Measurements from ENCODE around the gene BRF1. TPM values are rescaled to one million over a fixed set of nuclear protein-coding genes. Genes with fewer than 3 reads are reported as not detected.
A peak's percentile ranks its signal among the peaks of the same experiment; 100 is the strongest.

Gene BRF1
- total RNA-seq, 2 experiments from 2014 or later: 20.0 to 28.1 TPM

- intact Hi-C loops (cut with DNase I, micrococcal nuclease): no loop called here
- Mint-ChIP-seq H3K9me3 (ENCODE audit: low read depth) (no peaks in the 10 kb centered on the region), H3K4me3 (no peak overlapping the region), H3K27ac (no peak overlapping the region), H3K36me3 (ENCODE audit: low read depth) (no peaks in the 10 kb centered on the region), H3K4me1 (peaks cover 29% of the 10 kb centered on the region), H3K27me3 (peaks cover 32% of the 10 kb centered on the region)
- ChIA-PET CTCF (no interaction called here), POLR2A (no interaction called here)
- no peak for DNase-seq
- ATAC-seq: no peak
Measured at GRCh38 chr14:105196265-105196960, 104.4 kb downstream of the BRF1 start.

- Mint-ChIP-seq H3K4me3 (no peak overlapping the region), H3K9me3 (ENCODE audit: low read depth) (no peaks in the 10 kb centered on the region), H3K27ac (no peak overlapping the region), H3K36me3 (ENCODE audit: low read depth) (no peaks in the 10 kb centered on the region), H3K27me3 (peaks cover 30% of the 10 kb centered on the region), H3K4me1 (peaks cover 29% of the 10 kb centered on the region)
- DNase-seq: peak; percentile 45
- no peak for ATAC-seq
- intact Hi-C loops (cut with DNase I, micrococcal nuclease): no loop called here
- POLR2A ChIA-PET: no interaction called here
- CTCF ChIA-PET: interaction anchor here (0.6 to 1.8 kb wide), 4 partner anchors 13 to 1149 kb away, joined by 3 to 5 read pairs (median 4); no protein-coding TSS in a partner anchor
Measured at GRCh38 chr14:105195522-105196264, 105.1 kb downstream of the BRF1 start.

- ChIA-PET POLR2A (no interaction called here), CTCF (interaction anchor here (0.6 to 1.8 kb wide), 5 partner anchors 12 to 1148 kb away, joined by 3 to 5 read pairs (median 4); no protein-coding TSS in a partner anchor)
- Mint-ChIP-seq H3K27ac (no peak overlapping the region), H3K27me3 (peaks cover 29% of the 10 kb centered on the region), H3K4me3 (no peak overlapping the region), H3K36me3 (ENCODE audit: low read depth) (no peaks in the 10 kb centered on the region), H3K4me1 (peaks cover 29% of the 10 kb centered on the region), H3K9me3 (ENCODE audit: low read depth) (no peaks in the 10 kb centered on the region)
- intact Hi-C loops (cut with DNase I, micrococcal nuclease): no loop called here
- DNase-seq (no peak), ATAC-seq (no peak)
Measured at GRCh38 chr14:105195051-105195450, 105.8 kb downstream of the BRF1 start.

GRCh38 chr14:105193916-105194782 lies 106.7 kb downstream of the BRF1 start:
- CTCF ChIA-PET: interaction anchor here (0.7 to 1.8 kb wide), 7 partner anchors 9 to 219 kb away, joined by 3 to 5 read pairs (median 4); no protein-coding TSS in a partner anchor

GRCh38 chr14:105192866-105193731 lies 107.7 kb downstream of the BRF1 start:
- CTCF ChIA-PET: interaction anchor here (1.0 to 1.6 kb wide), 4 partner anchors 10 to 89 kb away, joined by 3 to 5 read pairs (median 4); no protein-coding TSS in a partner anchor
- Mint-ChIP-seq H3K9me3 (ENCODE audit: low read depth) (no peaks in the 10 kb centered on the region), H3K4me3 (no peak overlapping the region), H3K4me1 (peaks cover 29% of the 10 kb centered on the region), H3K36me3 (ENCODE audit: low read depth) (no peaks in the 10 kb centered on the region), H3K27ac (peak overlapping the region; percentile 25), H3K27me3 (peaks cover 20% of the 10 kb centered on the region)
- ATAC-seq: peak; percentile 64
- intact Hi-C loops (cut with DNase I, micrococcal nuclease): no loop called here
- POLR2A ChIA-PET: no interaction called here
- peak; percentile 63 for DNase-seq

More at GRCh38 chr14:105193916-105194782, 106.7 kb downstream of the BRF1 start:
- peak overlapping the region; percentile 10 for H3K27ac Mint-ChIP-seq
- no peaks in the 10 kb centered on the region for H3K36me3 Mint-ChIP-seq (ENCODE audit: low read depth)
- H3K4me3 Mint-ChIP-seq: no peak overlapping the region
- ATAC-seq: peak; percentile 62
- DNase-seq: peak; percentile 78
- peaks cover 25% of the 10 kb centered on the region for H3K27me3 Mint-ChIP-seq
- intact Hi-C loops (cut with DNase I, micrococcal nuclease): no loop called here
- H3K9me3 Mint-ChIP-seq (ENCODE audit: low read depth): no peaks in the 10 kb centered on the region
- POLR2A ChIA-PET: interaction anchor here (0.6 kb wide), 1 partner anchor 277 kb away, joined by 3 read pairs; no protein-coding TSS in a partner anchor
- H3K4me1 Mint-ChIP-seq: peaks cover 29% of the 10 kb centered on the region

- intact Hi-C loops (cut with DNase I, micrococcal nuclease): loop anchor here (1.0 to 10.0 kb wide), 3 partner anchors 96 to 337 kb away; partner anchors contain the start of gene TMEM121 (in 1 of the 2)
- POLR2A ChIA-PET: no interaction called here
- Mint-ChIP-seq H3K27me3 (peaks cover 2% of the 10 kb centered on the region), H3K36me3 (ENCODE audit: low read depth) (no peaks in the 10 kb centered on the region), H3K4me3 (no peak overlapping the region), H3K9me3 (ENCODE audit: low read depth) (no peaks in the 10 kb centered on the region), H3K4me1 (peaks cover 4% of the 10 kb centered on the region), H3K27ac (no peak overlapping the region)
- no peak for ATAC-seq
- CTCF ChIA-PET: interaction anchor here (1.0 to 1.2 kb wide), 2 partner anchors 16 to 97 kb away, joined by 3 to 6 read pairs; no protein-coding TSS in a partner anchor
- peak; percentile 67 for DNase-seq
Measured at GRCh38 chr14:105187935-105188524, 112.8 kb downstream of the BRF1 start.

- POLR2A ChIA-PET: no interaction called here
- intact Hi-C loops (cut with DNase I, micrococcal nuclease): loop anchor here (5.0 to 10.0 kb wide), 2 partner anchors 95 to 338 kb away; partner anchors contain the start of gene TMEM121 (in 1 of the 2)
- Mint-ChIP-seq H3K4me1 (peaks cover 3% of the 10 kb centered on the region), H3K27ac (no peak overlapping the region), H3K27me3 (peaks cover 2% of the 10 kb centered on the region), H3K36me3 (ENCODE audit: low read depth) (no peaks in the 10 kb centered on the region), H3K4me3 (no peak overlapping the region), H3K9me3 (ENCODE audit: low read depth) (no peaks in the 10 kb centered on the region)
- DNase-seq (no peak), ATAC-seq (no peak)
- CTCF ChIA-PET: no interaction called here
Measured at GRCh38 chr14:105187116-105187515, 113.7 kb downstream of the BRF1 start.

GRCh38 chr14:105185973-105186372 lies 114.8 kb downstream of the BRF1 start:
- DNase-seq: no peak
- H3K27ac Mint-ChIP-seq: no peak overlapping the region
- H3K27me3 Mint-ChIP-seq: peaks cover 2% of the 10 kb centered on the region
- ATAC-seq: no peak
- no peaks in the 10 kb centered on the region for H3K36me3 Mint-ChIP-seq (ENCODE audit: low read depth)
- CTCF ChIA-PET: no interaction called here
- H3K4me3 Mint-ChIP-seq: no peak overlapping the region
- POLR2A ChIA-PET: no interaction called here
- intact Hi-C loops (cut with DNase I, micrococcal nuclease): loop anchor here (5.0 to 10.0 kb wide), 2 partner anchors 94 to 339 kb away; partner anchors contain the start of gene TMEM121 (in 1 of the 2)
- H3K9me3 Mint-ChIP-seq (ENCODE audit: low read depth): no peaks in the 10 kb centered on the region
- peaks cover 4% of the 10 kb centered on the region for H3K4me1 Mint-ChIP-seq

GRCh38 chr14:105185001-105185400 lies 115.8 kb downstream of the BRF1 start:
- Mint-ChIP-seq H3K9me3 (ENCODE audit: low read depth) (no peaks in the 10 kb centered on the region), H3K27me3 (peaks cover 2% of the 10 kb centered on the region), H3K27ac (no peak overlapping the region), H3K4me1 (peaks cover 8% of the 10 kb centered on the region), H3K36me3 (ENCODE audit: low read depth) (no peaks in the 10 kb centered on the region), H3K4me3 (no peak overlapping the region)
- intact Hi-C loops (cut with DNase I, micrococcal nuclease): loop anchor here (5.0 to 10.0 kb wide), 2 partner anchors 93 to 340 kb away; partner anchors contain the start of gene TMEM121 (in 1 of the 2)
- POLR2A ChIA-PET: no interaction called here
- CTCF ChIA-PET: interaction anchor here (1.1 kb wide), 1 partner anchor 9 kb away, joined by 4 read pairs; no protein-coding TSS in a partner anchor
- ATAC-seq (no peak), DNase-seq (no peak)

GRCh38 chr14:105184461-105184860 lies 116.3 kb downstream of the BRF1 start:
- Mint-ChIP-seq H3K4me1 (peaks cover 8% of the 10 kb centered on the region), H3K4me3 (no peak overlapping the region), H3K27ac (no peak overlapping the region), H3K36me3 (ENCODE audit: low read depth) (no peaks in the 10 kb centered on the region), H3K27me3 (peaks cover 2% of the 10 kb centered on the region), H3K9me3 (ENCODE audit: low read depth) (no peaks in the 10 kb centered on the region)
- ChIA-PET CTCF (interaction anchor here (1.1 kb wide), 1 partner anchor 8 kb away, joined by 4 read pairs; no protein-coding TSS in a partner anchor), POLR2A (no interaction called here)
- DNase-seq (no peak), ATAC-seq (no peak)
- intact Hi-C loops (cut with DNase I, micrococcal nuclease): loop anchor here in 1 of 2 experiments (5.0 to 10.0 kb wide), 2 partner anchors 207 to 340 kb away; partner anchors contain the start of genes AHNAK2 and TMEM121

Measured in activated CD4-positive, alpha-beta T cell treated with anti-CD3 and anti-CD28 coated beads for 36 hours (primary cell).